HL-60 (cell line): Measurements from ENCODE around the gene PCDH15.

Source experiments
- CTCF ChIP-seq: IDR thresholded peaks from one replicate; pipeline ENCODE4 v1.5.1; 2011; ENCODE audit warnings: low read length, control low read depth, inconsistent platforms; ENCODE audit not compliant: insufficient read depth
- POLR2AphosphoS5 ChIP-seq: IDR thresholded peaks from 2 replicates; pipeline ENCODE4 v1.6.1; 2012; ENCODE audit warnings: low read depth
- REST ChIP-seq: IDR thresholded peaks from 2 replicates; pipeline ENCODE4 v1.6.1; 2012; ENCODE audit warnings: low read depth; ENCODE audit not compliant: insufficient replicate concordance

- no peak for TF ChIP-seq CTCF
- TF ChIP-seq REST, result no peak
- TF ChIP-seq POLR2AphosphoS5, result no peak
These were observed 28.4 kb downstream of the PCDH15 start for GRCh38 chr10:54772468-54773122.
